NCI-H510A treated with DMSO at 0.1 percent for 48 hours (cell line): ENCODE data around the gene NOB1.
"Not testable (repeated sequence)": the region's sequence is repeated elsewhere in the genome, so short reads cannot be mapped to it uniquely, and the experiment has no call there.

ENCODE experiments used
- DNase-seq: peaks from one replicate; lab custom pipeline; 2025; lab: John Stamatoyannopoulos, UW

NOB1 gene

DNA sequence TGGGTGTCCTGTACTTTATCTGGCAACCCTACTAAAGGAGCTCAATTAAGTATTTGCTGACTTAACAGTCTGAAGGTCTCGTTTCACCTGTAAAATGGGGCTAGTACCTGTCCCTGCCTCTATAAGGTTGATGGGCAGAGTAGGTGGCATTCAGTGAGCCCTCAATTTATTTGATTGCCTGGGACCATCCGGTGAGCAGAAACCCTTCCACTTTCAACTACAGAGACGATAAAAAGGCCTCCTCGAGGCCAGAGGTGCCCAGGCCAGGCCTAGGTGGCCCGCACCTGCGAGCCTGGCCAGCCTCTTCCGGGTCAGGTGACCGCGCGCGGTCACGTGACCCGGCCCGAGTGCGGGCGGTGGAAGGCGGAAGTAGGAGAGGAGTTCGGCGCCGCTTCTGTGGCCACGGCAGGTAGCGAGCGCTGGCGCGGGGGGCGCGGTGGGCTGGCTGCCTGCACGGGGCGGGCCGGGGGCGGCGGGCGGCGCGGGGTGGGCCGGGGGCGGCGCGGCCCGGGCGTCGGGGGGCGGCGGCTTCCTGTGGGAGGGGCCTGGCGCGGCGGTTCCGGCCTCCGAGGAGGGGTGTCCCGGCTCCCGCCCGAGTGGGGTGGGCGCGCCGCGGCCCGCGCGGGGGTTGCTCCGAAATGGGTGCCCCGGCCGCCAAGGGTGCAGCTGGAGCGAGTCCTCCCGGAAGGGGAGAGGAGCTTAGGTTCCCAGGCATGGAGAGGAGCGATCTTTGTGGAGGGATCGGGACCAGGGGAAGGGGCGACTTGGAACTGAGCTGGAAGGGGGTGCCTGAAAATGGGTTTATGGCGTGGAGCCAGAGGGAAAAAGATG lies 7.5 kb upstream of the NOB1 start, which contains the start of gene WWP2:
Gene WWP2, plus strand, starts transcription at position 350 of the 831 bp plus-strand sequence. CDS start 24,679 bp downstream, outside the sequence.
- DNase-seq, result peak; percentile 68

DNA sequence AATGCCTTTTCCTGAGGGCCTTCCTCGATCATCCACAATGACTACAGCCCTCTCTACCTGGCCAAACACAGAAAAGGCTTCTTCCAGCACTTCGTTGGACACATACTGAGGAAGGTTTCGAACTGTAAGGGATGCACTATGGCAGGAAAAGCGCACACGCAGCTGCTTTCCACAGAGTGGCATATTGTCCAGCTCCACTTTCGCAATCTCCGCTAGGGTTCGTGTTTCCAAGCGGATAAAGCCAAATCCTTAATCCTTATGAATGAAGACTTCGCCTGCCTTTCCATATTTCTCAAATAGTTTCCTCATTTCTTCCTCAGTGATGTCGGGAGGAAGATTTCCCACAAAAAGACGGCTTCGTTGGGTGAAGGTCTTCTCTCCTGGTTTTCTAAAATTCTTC lies 2.6 kb upstream of the NOB1 start:
- not testable (repeated sequence) for DNase-seq

DNA sequence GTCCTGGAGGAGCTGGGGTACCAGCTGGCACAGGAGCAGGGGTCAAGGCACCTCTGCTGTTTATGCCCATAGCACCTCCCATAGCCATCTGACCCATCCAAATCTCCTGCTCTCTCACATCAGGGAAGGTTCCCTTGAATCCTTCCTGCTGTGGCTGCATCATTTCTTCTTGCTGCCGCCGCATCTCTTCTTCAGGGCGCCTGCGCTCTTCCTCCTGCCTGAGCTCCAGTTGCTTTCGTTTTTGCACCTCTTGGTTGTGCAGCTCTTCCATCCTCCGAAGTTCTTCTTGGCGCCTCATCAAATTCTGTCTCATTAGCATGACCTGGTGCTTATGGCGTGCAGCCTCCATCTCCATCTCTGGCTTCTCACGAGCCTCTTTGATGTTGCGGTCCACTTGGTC lies 2.0 kb upstream of the NOB1 start:
- DNase-seq, result no peak

DNA sequence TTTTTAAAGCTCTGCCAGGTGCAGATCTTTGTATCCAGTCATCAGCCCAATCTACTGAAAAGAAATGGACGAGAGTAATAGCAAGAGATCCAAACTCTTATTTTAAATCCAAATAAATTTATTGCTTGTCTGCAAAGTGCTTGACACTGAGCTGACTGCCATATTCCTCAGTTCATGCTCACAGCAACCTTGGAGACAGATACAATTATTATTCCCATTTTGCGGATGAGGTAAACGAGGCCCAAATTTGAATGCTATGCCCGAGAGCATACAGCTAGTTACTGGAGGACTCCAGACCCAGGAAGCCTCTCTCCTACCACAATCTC lies 620 bp downstream of the NOB1 start:
- no peak for DNase-seq

DNA sequence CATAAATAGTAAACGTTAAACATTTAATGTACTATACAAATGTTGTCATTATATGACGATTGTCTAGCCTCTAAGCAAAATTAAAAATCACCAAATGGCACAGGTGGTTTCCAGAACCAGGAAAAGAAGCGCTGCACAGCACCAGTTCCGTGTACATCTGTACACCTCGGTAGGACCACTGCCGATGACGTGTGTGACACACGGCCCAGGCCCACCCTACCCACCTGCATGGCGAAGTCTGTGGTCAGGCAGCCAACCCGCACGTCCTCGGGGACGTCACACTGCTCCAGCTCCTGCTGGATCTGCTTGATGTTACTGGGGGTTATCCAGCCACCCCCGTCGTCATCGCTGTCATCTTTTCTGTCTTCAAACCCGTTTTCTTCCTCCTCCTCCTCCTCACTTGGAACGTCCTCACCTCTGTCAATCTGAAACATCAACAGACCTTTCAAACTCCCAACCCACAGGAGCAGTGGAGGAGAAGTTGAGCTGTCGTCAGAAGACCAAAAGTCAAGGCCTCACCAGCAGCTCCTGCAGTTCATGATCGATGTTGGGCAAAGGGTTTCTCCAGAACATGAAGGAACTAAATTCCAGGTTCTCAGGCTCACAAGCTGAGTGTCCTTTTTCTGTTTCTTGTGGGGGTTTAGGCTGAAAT lies 5.9 kb downstream of the NOB1 start:
- DNase-seq, result no peak

DNA sequence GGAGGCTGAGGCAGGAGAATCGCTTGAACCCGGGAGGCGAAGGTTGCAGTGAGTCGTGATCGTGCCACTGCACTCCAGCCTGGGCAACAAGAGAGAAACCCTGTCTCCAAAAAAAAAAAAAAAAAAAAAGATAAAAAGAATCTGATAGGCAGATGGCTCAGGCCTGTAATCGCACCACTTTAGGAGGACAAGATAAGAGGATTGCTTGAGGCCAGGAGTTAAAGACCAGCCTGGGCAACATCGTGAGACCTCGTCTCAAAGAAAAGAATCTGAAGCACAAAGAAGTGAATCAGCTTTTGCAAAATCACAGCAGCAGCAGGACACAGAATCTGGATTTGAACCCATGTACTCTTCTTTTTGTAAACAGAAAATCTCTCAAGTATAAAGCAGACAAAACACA lies 7.6 kb downstream of the NOB1 start:
- DNase-seq, result no peak

DNA sequence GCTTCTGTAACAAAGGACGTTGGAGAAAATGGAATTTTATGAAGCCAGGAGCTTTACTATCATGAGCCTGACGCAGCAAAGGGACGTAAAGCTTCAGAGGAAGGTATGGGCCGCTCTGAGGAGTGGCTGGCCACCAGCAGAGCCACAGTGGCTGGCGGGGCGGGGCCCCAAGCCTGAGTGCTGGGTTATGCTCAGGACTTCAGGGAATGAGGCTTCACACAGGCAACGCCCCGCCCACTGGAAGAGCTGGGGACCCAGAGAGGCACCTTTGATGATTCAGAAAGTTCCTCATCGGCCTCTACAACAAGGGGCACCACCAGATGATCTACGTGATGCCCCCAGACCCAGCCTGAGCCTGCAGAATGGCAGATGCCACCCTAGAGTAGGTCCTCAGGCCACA lies 8.8 kb downstream of the NOB1 start:
- no peak for DNase-seq

DNA sequence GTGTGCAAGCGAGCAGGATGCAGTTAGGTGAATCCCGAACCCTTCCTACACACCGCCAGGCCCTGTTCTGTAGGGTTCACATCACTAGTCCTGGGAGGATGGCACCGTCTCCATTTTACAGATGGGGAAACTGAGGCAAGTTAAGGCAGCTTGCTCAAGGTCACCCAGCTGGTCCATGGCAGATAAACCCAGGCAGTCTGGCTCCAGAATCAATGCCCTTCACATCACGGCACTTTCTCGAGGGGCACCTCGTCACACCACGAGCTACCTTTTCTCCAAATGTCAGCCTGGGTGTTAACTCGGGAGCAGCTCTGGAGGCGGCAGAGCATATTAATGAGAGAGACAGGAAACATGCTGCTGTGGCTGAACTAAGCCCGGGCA lies 9.5 kb downstream of the NOB1 start:
- no peak for DNase-seq

DNA sequence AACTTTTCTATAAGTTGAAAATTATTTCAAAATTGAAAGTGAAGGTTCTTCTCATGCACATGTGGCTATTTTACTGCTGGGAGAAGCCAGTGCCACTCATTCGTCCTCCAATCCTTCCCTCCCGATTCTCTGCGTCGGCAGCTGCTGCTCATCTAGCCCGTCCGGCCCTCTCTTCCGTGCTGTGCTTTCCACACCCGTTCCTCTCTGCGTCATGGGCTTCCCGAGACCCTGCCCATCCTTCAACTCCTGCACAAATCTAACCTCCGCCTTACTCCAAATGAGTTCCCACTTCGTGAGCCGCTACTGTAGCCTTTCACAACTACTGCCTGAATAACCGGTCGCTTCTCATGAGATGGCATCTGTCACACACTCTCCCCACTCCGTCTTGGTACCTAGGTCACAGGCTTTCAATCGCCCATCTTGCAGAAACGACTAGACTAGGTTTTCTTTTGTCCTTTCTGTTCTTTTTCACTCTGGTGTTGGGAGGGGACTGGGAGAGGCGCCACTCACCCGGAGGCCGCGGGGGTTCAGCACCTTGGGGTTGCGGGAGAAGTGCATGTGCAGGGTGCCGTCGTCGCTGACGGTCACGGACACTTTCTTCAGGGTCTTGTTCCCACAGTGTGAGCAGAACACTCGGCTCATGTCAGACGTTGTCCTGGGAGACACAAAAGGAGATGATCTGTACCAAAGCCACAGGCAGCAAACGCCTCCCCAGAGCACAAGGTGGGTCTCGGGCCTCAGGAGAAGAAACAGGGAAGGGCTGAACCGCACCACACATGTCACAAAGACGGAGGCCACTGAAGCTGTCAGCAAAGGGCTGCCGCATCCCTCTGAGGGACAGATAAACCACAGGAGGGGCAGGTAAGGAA lies 10.1 kb downstream of the NOB1 start:
- no peak for DNase-seq

DNA sequence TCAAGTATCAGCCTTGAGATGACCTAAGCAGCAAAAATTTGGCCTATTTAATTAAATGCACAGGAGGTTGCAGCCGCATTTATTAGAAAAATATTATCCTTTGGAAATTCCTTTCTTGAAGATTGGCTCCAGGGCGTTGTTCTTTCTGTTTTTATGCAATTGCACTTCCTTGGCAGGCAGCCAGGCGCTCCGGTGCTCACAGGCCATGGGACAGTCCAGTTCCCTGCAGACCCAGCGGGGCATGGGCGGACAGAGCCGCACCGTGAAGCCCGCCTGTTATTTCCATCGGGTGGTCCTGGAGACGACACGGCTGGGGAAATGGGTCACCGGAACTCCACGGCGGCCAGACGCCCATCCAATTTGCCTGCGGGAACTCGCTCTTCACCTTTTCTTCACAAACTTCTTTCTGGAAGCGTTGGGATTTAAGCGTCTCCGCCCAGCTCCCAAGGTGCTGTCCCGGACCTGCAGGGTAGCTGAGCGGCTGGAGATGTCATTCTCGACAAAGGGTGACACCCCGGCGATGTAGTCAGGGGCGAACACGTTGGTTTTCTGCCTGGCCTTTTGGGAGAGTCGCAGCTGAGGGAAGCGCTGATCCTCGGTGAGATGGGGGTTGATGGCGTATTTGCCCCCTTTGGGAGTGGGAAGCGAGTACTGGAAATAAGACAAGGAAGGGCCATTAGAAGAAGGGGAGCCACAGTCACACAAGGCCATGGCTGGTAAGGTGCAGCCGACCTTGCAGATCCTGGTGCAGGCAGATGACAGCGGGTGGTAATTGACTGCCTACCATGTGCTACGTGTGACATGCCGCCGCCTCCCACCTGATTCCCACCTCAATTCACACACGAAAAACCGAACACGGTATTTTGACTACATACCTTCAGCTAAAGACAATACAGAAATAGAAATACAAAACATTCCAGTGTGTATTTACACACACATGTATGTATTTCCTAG lies 12.5 kb downstream of the NOB1 start:
- no peak for DNase-seq

DNA sequence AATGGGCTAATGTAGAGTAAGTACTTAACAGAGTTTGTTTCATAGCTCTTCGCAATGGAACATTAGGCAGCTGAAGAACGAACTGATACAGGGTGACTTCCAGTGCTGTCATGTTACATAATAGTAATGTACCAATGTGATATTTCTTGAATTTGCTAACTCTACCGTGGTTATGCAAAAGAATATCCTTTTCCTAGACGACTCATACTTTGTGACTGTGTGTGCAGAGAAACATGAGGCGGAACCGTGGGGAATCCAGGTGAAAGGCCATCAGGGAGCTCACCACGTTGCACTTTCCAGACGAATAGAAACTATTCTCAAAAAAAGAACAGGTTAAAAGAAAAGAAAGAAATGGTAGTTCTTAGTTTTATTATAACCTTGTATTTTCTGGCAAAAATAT lies 13.2 kb downstream of the NOB1 start:
- DNase-seq, result no peak

DNA sequence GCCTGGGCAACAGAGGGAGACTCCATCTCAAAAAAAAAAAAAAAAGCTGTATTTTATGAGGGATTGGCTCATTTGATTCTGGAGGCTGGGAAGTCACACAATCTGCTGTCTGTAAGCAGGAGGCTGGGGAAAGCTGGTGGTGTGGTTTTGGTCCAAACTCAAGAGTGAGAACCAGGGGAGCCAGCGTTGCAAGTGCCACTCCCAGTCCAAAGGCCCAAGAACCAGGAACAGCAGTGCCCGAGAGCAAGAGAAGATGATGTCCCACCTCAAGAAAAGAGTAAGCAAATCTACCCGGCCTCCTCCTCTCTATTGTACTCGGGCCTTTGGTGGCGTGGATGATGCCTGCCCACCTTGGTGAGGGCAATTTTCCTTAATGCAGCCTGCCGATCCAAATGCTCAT lies 22.6 kb downstream of the NOB1 start:
- no peak for DNase-seq

DNA sequence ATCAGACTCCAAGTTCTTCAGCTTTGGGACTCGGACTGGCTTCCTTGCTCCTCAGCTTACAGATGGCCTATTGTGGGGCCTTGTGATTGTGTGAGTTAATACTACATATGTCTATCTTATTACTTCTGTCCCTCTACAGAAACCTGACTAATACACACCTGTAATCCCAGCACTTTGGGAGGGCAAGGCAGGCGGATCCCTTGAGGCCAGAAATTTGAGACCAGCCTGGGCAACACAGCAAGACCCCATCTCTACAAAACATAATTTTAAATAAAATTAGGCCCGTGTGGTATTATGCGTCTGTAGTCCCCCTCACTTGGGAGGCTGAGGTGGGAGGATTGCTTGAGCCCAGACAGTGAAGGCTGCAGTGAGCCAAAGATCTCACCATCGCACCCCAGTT lies 23.4 kb downstream of the NOB1 start:
- not testable (repeated sequence) for DNase-seq

DNA sequence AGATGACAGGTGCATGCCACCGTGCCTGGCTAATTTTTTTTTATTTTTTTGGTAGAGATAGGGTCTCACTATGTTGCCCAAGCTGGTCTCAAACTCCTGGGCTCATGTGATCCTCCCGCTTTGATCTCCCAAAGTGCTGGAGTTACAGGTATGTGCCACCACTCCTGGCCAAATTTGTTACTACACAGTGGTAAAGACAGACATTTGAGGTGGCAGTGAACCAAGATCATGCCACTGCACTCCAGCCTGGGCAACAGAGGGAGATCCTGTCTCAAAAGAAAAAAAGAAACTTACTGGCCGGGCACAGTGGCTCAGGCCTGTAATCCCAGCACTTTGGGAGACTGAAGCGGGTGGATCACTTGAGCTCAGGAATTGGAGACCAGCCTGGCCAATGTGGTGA lies 25.7 kb downstream of the NOB1 start:
- not testable (repeated sequence) for DNase-seq

DNA sequence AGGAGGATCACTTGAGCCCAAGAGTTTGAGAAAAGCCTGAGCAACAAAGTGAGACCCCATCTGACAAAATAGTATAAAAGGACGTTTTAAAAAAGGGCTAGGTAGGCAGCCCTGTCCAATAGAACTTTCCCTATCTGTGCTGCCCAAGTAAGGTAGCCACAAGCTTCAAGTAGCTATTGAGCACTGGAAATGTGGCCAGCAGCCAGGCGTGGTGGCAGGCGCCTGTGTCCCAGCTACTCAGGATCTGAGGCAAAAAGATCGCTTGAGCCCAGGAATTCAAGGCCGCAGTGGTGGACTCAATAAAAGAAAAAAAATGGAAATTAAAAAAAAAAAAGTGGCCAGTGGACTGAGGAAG lies 26.8 kb downstream of the NOB1 start:
- peak; percentile 42 for DNase-seq

DNA sequence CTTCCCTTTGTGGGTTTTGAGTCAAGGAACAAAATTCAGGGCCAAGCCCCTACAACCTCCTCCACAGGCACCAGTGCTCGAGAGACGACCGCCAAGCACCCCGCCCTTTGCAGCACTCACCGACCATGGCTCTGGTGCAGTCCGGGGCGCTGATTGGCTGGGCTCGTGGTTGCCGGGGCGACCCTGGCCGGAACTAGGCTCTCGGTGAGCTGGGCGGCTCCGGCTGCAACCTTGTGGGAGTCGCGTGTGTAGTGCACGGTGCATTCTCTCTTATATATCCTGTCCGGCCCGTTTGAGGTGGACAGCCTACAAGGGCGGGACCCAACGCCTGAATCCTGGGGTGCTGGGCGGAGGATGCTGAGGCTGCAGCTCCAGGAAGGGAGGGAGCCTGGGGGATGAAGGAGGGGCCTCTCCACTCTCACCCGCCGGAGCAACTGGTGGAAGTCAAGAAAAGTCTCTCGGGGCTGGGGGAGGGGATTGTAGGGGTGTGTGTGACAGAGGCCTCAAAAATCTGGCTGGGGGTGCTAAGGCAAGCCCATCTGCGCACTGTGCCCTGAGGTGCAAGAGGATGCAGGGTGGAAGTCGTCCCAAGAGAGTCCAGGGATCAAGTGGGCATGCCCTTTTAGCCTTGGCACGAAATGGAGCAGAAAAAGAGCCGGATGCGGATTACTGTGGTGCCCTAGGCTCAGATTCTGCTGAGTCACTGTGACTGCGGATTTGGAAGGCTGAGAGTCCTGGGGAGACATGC lies 28.2 kb downstream of the NOB1 start, which contains the start of gene NQO1:
Gene NQO1, minus strand, starts transcription at position 248 of the 748 bp plus-strand sequence. Its CDS starts 121 bp downstream, at position 127.
- peak; percentile 92 for DNase-seq

DNA sequence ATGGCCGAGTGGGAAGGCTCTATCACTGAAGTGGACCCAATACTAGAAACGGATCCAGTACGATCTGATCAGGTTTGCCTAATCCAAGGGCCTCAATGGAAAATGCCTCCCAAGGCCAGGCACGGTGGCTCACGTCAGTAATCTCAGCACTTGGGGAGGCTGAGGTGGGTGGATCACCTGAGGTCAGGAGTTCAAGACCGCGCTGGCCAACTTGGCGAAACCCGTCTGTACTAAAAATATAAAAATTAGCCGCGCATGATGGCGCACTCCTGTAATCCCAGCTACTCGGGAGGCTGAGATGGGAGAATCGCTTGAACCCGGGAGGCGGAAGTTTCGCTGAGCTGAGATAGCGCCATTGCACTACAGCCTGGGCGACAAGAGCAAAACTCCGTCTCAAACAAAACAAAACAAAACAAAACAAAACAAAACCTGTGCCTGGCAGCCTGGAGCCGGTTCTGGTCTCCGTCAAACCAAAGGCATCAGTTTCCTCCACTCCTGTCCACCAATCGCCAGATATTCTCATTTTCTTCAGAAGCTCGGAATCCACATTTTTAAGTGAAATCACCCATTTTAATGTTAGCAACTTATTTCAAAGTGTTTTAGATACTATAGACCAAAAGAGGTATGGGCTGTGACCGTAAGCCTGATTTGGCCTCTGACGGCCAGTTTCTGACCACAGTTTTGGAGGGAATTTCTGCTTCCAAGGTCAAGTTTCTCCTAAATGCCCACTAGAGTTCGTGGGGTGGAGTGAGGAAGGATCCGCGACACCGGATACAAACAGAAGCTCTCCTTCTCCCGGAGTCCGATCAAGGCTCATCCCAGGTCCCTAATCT lies 29.0 kb downstream of the NOB1 start:
- no peak for DNase-seq

DNA sequence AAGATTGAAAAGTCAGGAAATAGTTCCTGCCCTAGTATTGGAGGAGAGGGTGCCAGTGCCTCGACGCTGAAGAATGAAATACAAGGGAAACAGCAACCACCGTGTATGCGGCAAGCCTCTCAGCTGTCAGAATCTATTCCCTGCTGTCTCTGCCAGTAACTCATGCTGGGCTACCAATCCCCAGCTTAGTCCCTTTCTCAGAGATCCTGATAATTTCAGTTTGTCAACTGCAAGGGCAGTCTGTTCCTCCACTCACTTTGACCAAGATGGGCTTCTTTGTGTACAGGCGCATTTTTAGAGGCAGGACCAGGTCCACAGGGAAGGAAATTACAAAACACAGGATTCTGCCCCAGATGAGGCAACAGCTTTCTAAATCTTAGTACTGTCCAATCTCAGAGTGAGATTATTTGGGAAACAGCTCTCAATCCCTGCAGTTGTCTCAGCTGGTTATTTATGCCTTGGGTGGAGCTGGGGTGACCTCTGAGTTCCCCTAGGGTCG lies 29.7 kb downstream of the NOB1 start:
- DNase-seq, result no peak

DNA sequence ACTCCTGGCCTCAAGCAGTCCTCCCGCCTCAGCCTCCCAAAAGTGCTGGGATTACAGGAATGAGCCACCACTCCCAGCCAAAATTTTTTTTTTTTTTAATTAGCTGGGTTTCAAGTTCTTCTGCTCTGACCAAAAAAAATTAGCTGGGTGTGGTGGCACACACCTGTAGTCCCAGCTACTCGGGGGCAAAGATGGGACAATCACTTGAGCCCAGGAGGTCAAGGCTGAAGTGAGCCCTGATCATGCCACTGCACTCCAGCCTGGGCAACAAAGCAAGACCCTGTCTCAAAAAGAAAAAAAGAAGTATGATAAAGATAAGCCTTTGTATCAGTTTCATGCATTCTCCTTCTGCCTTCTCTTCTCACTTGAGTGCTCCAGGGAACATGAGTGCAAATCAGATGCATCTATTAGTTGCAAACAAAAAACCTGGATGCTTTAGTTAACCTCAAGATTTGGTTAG lies 30.3 kb downstream of the NOB1 start:
- DNase-seq, result no peak
